Panc1 (cell line): ENCODE results near the gene RPL27A. TPM values are rescaled to one million over a fixed set of nuclear protein-coding genes. Genes with fewer than 3 reads are reported as not detected.
A peak's percentile ranks its signal among the peaks of the same experiment; 100 is the strongest.

Source experiments
- ATAC-seq: fragments of 200-7000 bp; cut with Tn5 transposase; 2 replicates; pipeline ENCODE4 v1.9.1; 2020; ENCODE audit warnings: mild to moderate bottlenecking, moderate library complexity
- BruUV-seq: library from RNA; stranded (reverse); fragments of 400-500 nt; replicated peaks from 2 replicates; lab custom pipeline; 2021; lab: Mats Ljungman, UMichigan
- CTCF ChIA-PET: fragments of 300-600 bp; sonication (Branson Sonifier 250); formaldehyde crosslinking; loops from one replicate; lab custom pipeline; 2022; ENCODE audit warnings: antibody characterized with exemption; lab: Charles Lee
- POLR2A ChIA-PET: fragments of 300-600 bp; sonication (Branson Sonifier 250); formaldehyde crosslinking; loops from one replicate; lab custom pipeline; 2022; ENCODE audit warnings: antibody characterized with exemption; lab: Charles Lee
- DNase-seq: peaks from one replicate; pipeline ENCODE4 v3.0.0-alpha.2; 2010; ENCODE audit warnings: low read depth, low spot score
- H3K27ac ChIP-seq: 2 replicates; pipeline ENCODE4 v1.5.1; 2011; ENCODE audit warnings: mild to moderate bottlenecking, low read length, inconsistent platforms
- H3K27me3 ChIP-seq: fragments of 200-500 bp; sonication (Bioruptor generic); 2 replicates; pipeline ENCODE4 v1.6.0; 2014; ENCODE audit warnings: low read length, inconsistent platforms; ENCODE audit not compliant: control insufficient read depth, insufficient read depth
- H3K36me3 ChIP-seq: fragments of 200-500 bp; sonication (Bioruptor generic); 2 replicates; pipeline ENCODE4 v1.5.1; 2014; ENCODE audit warnings: inconsistent platforms, mild to moderate bottlenecking, low read length, moderate library complexity; ENCODE audit not compliant: control insufficient read depth, insufficient read depth
- H3K4me1 ChIP-seq: 2 replicates; pipeline ENCODE4 v1.5.1; 2011; ENCODE audit warnings: inconsistent platforms, mild to moderate bottlenecking, low read length, moderate library complexity; ENCODE audit not compliant: control insufficient read depth, insufficient read depth
- H3K4me3 ChIP-seq, 2 experiments: 2 replicates each; pipeline ENCODE4 v1.5.1; 2011 to 2012; ENCODE audit warnings: low read depth in 2 of 2, low read length in 2 of 2, mild to moderate bottlenecking in 2 of 2, inconsistent platforms in 1 of 2, moderate library complexity in 1 of 2
- H3K9me3 ChIP-seq: fragments of 200-500 bp; sonication (Bioruptor generic); 2 replicates; pipeline ENCODE4 v1.5.1; 2014; ENCODE audit warnings: low read depth, mild to moderate bottlenecking, inconsistent platforms, low read length, moderate library complexity; ENCODE audit not compliant: control insufficient read depth, insufficient read depth
- POLR2AphosphoS5 ChIP-seq: IDR thresholded peaks from 2 replicates; pipeline ENCODE4 v1.6.1; 2012; ENCODE audit warnings: mild to moderate bottlenecking, low read depth, low read length, moderate library complexity
- SIN3A ChIP-seq: IDR thresholded peaks from 2 replicates; pipeline ENCODE4 v1.6.1; 2012; ENCODE audit warnings: low read depth, mild to moderate bottlenecking, low read length, moderate library complexity, borderline replicate concordance; ENCODE audit not compliant: insufficient read depth
- TCF7L2 ChIP-seq: IDR thresholded peaks from 2 replicates; pipeline ENCODE4 v1.6.1; 2011; ENCODE audit warnings: mild to moderate bottlenecking, low read depth, low read length, inconsistent platforms
- in situ Hi-C: cut with HindIII; loops from 2 replicates; pipeline ENCODE4 v1.10.0; 2016; ENCODE audit warnings: low sequenced_read_pairs, low pct_unique_long_range_greater_than_20kb
- intact Hi-C: fragments of 100-400 bp; cut with micrococcal nuclease; formaldehyde crosslinking; loops from one replicate; pipeline ENCODE4 v1.10.0; 2022; ENCODE audit not compliant: unreplicated experiment
- total RNA-seq: library from RNA; stranded (reverse); gene quantifications from one replicate; pipeline ENCODE4 v1.2.1, GENCODE V29; 2021; ENCODE audit not compliant: unreplicated experiment
- TF ChIP-seq, protein P1 (sequence below), 2 experiments: IDR thresholded peaks; 2 replicates each; pipeline ENCODE4 v1.6.1; 2011 to 2012; ENCODE audit warnings: low read depth in 2 of 2, control low read depth in 1 of 2, low read length in 1 of 2, mild to moderate bottlenecking in 1 of 2, moderate library complexity in 1 of 2; ENCODE audit not compliant: insufficient read depth in 1 of 2
- TF ChIP-seq, protein P2 (sequence below): fragments of 450-650 bp; IDR thresholded peaks from 2 replicates; pipeline ENCODE4 v1.5.1; 2017; ENCODE audit warnings: mild to moderate bottlenecking

Gene RPL27A
- total RNA-seq, 1 experiment from 2014 or later = 1,115 TPM

DNA sequence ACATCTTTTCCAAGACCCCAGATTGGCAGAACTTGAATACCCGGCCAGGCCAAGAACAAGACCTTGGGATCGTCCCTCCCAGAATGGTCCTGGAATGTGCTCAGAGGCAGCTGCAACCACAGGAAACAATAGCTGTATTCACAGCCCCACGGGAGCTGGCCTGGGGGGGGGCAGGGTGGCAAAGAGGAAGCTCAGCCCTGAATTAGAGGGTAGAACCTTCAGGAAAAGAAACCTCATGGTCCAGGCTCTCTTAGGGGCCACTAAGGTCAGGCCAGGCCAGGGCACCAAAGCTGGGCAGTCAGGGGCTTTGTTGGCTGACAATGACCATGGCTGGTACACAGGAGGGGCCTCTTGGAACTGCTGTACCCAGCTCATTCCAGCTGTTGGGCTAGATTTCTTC, 17.3 kb downstream of the RPL27A start:
- intact Hi-C loops (no loop called here), in situ Hi-C loops (no loop called here)
- POLR2A ChIA-PET = interaction anchor here (0.6 kb wide), 1 partner anchor 138 kb away, joined by 3 read pairs; no protein-coding TSS in a partner anchor
- H3K4me1 ChIP-seq = peaks cover 11% of the 10 kb centered on the region
- TF ChIP-seq, protein P1, sequence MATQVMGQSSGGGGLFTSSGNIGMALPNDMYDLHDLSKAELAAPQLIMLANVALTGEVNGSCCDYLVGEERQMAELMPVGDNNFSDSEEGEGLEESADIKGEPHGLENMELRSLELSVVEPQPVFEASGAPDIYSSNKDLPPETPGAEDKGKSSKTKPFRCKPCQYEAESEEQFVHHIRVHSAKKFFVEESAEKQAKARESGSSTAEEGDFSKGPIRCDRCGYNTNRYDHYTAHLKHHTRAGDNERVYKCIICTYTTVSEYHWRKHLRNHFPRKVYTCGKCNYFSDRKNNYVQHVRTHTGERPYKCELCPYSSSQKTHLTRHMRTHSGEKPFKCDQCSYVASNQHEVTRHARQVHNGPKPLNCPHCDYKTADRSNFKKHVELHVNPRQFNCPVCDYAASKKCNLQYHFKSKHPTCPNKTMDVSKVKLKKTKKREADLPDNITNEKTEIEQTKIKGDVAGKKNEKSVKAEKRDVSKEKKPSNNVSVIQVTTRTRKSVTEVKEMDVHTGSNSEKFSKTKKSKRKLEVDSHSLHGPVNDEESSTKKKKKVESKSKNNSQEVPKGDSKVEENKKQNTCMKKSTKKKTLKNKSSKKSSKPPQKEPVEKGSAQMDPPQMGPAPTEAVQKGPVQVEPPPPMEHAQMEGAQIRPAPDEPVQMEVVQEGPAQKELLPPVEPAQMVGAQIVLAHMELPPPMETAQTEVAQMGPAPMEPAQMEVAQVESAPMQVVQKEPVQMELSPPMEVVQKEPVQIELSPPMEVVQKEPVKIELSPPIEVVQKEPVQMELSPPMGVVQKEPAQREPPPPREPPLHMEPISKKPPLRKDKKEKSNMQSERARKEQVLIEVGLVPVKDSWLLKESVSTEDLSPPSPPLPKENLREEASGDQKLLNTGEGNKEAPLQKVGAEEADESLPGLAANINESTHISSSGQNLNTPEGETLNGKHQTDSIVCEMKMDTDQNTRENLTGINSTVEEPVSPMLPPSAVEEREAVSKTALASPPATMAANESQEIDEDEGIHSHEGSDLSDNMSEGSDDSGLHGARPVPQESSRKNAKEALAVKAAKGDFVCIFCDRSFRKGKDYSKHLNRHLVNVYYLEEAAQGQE (IDR thresholded peaks at IDR 0.05; ENCODE audit: insufficient read depth in 1 of 2, low read depth in 2 of 2, low read length in 1 of 2) = no peak
- no peak overlapping the region for H3K4me3 ChIP-seq
- BruUV-seq = no TSS peak
- H3K27me3 ChIP-seq = no peaks in the 10 kb centered on the region
- peaks cover 3% of the 10 kb centered on the region; the same call in 1 of the 2 replicates for H3K36me3 ChIP-seq
- CTCF ChIA-PET = interaction anchor here (0.5 to 0.6 kb wide), 2 partner anchors 9 to 112 kb away, joined by 3 to 4 read pairs; no protein-coding TSS in a partner anchor
- H3K9me3 ChIP-seq = no peaks in the 10 kb centered on the region
- peak; percentile 64; the same call in 1 of the 2 replicates for ATAC-seq
- H3K27ac ChIP-seq = peak overlapping the region; percentile 41
- DNase-seq = no peak

DNA sequence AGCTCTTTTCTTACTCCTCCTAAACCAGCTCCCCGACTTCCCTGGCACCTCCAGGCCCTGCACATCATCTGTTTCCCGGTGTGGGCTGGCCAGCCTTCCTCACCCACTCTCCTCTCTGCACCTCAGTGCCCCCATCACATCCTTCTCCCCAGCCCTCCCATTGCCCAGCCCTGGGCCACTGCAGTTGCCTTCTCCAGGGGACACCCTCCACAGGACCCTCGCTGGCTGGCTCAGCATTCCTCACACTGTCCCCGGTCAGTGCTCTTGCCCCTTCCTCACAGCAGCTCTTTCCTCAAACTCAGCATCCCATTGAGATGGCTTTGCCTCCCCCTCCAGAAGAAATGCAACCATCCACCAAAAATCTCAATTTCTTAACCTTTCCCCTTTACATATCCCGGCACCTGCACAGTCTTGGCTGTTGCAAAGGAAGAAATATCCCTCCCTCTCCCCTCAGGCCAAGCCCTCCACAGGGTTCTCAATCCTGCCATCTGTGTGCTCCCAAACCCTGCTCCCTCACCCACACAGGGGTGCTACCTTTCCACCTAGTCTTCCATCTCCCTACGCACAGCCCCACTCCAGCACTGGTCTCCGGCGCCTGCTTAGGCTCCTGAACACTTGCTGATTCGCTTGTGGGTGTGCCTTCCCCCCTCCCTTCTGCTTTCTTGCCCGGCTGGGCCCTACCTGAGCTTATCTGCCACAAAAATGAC, 19.5 kb downstream of the RPL27A start:
- peaks cover 11% of the 10 kb centered on the region for H3K4me1 ChIP-seq
- H3K27ac ChIP-seq = no peak overlapping the region
- ATAC-seq = no peak
- H3K9me3 ChIP-seq = no peaks in the 10 kb centered on the region
- in situ Hi-C loops (no loop called here), intact Hi-C loops (no loop called here)
- ChIA-PET CTCF (interaction anchor here (0.6 kb wide), 1 partner anchor 259 kb away, joined by 4 read pairs; no protein-coding TSS in a partner anchor), POLR2A (interaction anchor here (0.7 kb wide), 1 partner anchor 40 kb away, joined by 3 read pairs; no protein-coding TSS in a partner anchor)
- TF ChIP-seq POLR2AphosphoS5 (no peak), TCF7L2 (no peak), SIN3A (no peak)
- TF ChIP-seq, protein P2, sequence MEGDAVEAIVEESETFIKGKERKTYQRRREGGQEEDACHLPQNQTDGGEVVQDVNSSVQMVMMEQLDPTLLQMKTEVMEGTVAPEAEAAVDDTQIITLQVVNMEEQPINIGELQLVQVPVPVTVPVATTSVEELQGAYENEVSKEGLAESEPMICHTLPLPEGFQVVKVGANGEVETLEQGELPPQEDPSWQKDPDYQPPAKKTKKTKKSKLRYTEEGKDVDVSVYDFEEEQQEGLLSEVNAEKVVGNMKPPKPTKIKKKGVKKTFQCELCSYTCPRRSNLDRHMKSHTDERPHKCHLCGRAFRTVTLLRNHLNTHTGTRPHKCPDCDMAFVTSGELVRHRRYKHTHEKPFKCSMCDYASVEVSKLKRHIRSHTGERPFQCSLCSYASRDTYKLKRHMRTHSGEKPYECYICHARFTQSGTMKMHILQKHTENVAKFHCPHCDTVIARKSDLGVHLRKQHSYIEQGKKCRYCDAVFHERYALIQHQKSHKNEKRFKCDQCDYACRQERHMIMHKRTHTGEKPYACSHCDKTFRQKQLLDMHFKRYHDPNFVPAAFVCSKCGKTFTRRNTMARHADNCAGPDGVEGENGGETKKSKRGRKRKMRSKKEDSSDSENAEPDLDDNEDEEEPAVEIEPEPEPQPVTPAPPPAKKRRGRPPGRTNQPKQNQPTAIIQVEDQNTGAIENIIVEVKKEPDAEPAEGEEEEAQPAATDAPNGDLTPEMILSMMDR = no peak
- TF ChIP-seq, protein P1 (IDR thresholded peaks at IDR 0.05; ENCODE audit: insufficient read depth in 1 of 2, low read depth in 2 of 2, low read length in 1 of 2) = no peak
- BruUV-seq = no TSS peak
- no peak overlapping the region for H3K4me3 ChIP-seq
- no peaks in the 10 kb centered on the region for H3K27me3 ChIP-seq
- no peak for DNase-seq
- no peaks in the 10 kb centered on the region for H3K36me3 ChIP-seq
